Renal cortical epithelial cell (primary cell): ENCODE results near the gene NOP16. TPM values are rescaled to one million over a fixed set of nuclear protein-coding genes. Genes with fewer than 3 reads are reported as not detected.

ENCODE experiments used
- DNase-seq: peaks from one replicate; pipeline ENCODE4 v3.0.0-alpha.2; 2011; ENCODE audit warnings: low read depth
- total RNA-seq: library from RNA; depleted of rRNA; stranded (reverse); fragments of >200 nt; gene quantifications from 2 replicates; pipeline ENCODE4 v1.2.3, GENCODE V29; 2014

NOP16 gene
- total RNA-seq, 1 donor from 2014 or later, result 10.5 TPM

- DNase-seq, result no peak
Measured at GRCh38 chr5:176360894-176361436, 27.4 kb downstream of the NOP16 start.

- DNase-seq, result no peak
Measured at GRCh38 chr5:176359658-176360057, 28.7 kb downstream of the NOP16 start.

GRCh38 chr5:176356179-176356566 lies 32.2 kb downstream of the NOP16 start:
- DNase-seq, result no peak

- no peak for DNase-seq
Measured at GRCh38 chr5:176355400-176356178, 32.8 kb downstream of the NOP16 start.

GRCh38 chr5:176353533-176353932 lies 34.9 kb downstream of the NOP16 start:
- DNase-seq, result no peak

- DNase-seq, result no peak
Measured at GRCh38 chr5:176352116-176352878, 36.1 kb downstream of the NOP16 start.

- DNase-seq, result no peak
Measured at GRCh38 chr5:176350416-176350815, 38.0 kb downstream of the NOP16 start.

- no peak for DNase-seq
Measured at GRCh38 chr5:176342766-176343458, 45.5 kb downstream of the NOP16 start.

GRCh38 chr5:176342158-176342483 lies 46.3 kb downstream of the NOP16 start:
- DNase-seq, result no peak

- DNase-seq, result no peak
Measured at GRCh38 chr5:176341325-176342157, 46.9 kb downstream of the NOP16 start.

- DNase-seq, result no peak
Measured at GRCh38 chr5:176339304-176339703, 49.1 kb downstream of the NOP16 start.

GRCh38 chr5:176337913-176338312 lies 50.5 kb downstream of the NOP16 start:
- peak; percentile 56 for DNase-seq

GRCh38 chr5:176334031-176334770 lies 54.2 kb downstream of the NOP16 start:
- DNase-seq, result no peak

Other genes with a start within 250 kb of the NOP16 start
- 2.3 and 7.0 TPM in 2 replicates for gene SIMC1, start 150.2 kb downstream of the NOP16 start, total RNA-seq
- gene KIAA1191, start 26.8 kb downstream of the NOP16 start, total RNA-seq, result 101 TPM in 2 replicates
- 4.2 and 20.2 TPM in 2 replicates for gene ARL10, start 23.1 kb downstream of the NOP16 start, total RNA-seq
- gene HIGD2A, start 153 bp upstream of the NOP16 start, total RNA-seq, result 27.3 and 47.8 TPM in 2 replicates
- gene CLTB, start 27.9 kb upstream of the NOP16 start, total RNA-seq, result 77.4 and 146 TPM in 2 replicates
- 39.8 and 47.8 TPM in 2 replicates for gene FAF2, start 59.8 kb upstream of the NOP16 start, total RNA-seq
- 2.3 and 13.6 TPM in 2 replicates for gene RNF44, start 148.8 kb upstream of the NOP16 start, total RNA-seq
- not detected in 2 replicates for gene CDHR2, start 160.7 kb upstream of the NOP16 start, total RNA-seq
- 13.2 and 15.3 TPM in 2 replicates for gene GPRIN1, start 221.6 kb upstream of the NOP16 start, total RNA-seq
- gene SNCB, start 241.9 kb upstream of the NOP16 start, total RNA-seq, result not detected in 2 replicates
- gene EIF4E1B, start 242.1 kb upstream of the NOP16 start, total RNA-seq, result not detected in 2 replicates